K562 (cell line): ENCODE results near the gene ATP8B2. TPM values are rescaled to one million over a fixed set of nuclear protein-coding genes. Genes with fewer than 3 reads are reported as not detected.

Experiments
- CTCF ChIP-seq, 3 experiments: IDR thresholded peaks in 2 of 3; conservative IDR thresholded peaks in 1 of 3; 2 replicates each; pipeline ENCODE4 v1.5.1; 2011 to 2012; ENCODE audit warnings: low read length in 3 of 3, mild to moderate bottlenecking in 3 of 3, control low read depth in 2 of 3, improper control_type of control experiment in 1 of 3, inconsistent platforms in 1 of 3, low read depth in 1 of 3, mixed read lengths in 1 of 3, moderate library complexity in 1 of 3; ENCODE audit not compliant: insufficient read depth in 2 of 3
- DDX20 ChIP-seq: fragments of 450-650 bp; IDR thresholded peaks from 2 replicates; pipeline ENCODE4 v1.6.1; 2016; ENCODE audit warnings: missing genetic modification characterization, low read depth, mild to moderate bottlenecking, missing compliant biosample characterization, moderate library complexity
- DLX4 ChIP-seq: fragments of 250-450 bp; sonication (Bioruptor Pico); IDR thresholded peaks from 2 replicates; pipeline ENCODE4 v1.6.1; 2021; ENCODE audit warnings: mild to moderate bottlenecking
- ELK3 ChIP-seq: fragments of 450-650 bp; formaldehyde crosslinking; IDR thresholded peaks from 2 replicates; pipeline ENCODE4 v1.4.0; 2020; ENCODE audit warnings: mild to moderate bottlenecking
- GTF2F1 ChIP-seq: IDR thresholded peaks from 2 replicates; pipeline ENCODE4 v1.6.1; 2011; ENCODE audit warnings: low read depth, low read length, improper control_type of control experiment
- HIVEP1 ChIP-seq: fragments of 250-450 bp; sonication (Bioruptor Pico); IDR thresholded peaks from 2 replicates; pipeline ENCODE4 v1.4.0; 2020; ENCODE audit warnings: mild to moderate bottlenecking
- HMGXB4 ChIP-seq: sonication (generic); formaldehyde crosslinking; IDR thresholded peaks from 2 replicates; pipeline ENCODE4 v1.8.1; 2023; ENCODE audit warnings: mild to moderate bottlenecking, missing genetic modification reagents
- HOXB6 ChIP-seq: fragments of 250-450 bp; sonication (Bioruptor Pico); IDR thresholded peaks from 2 replicates; pipeline ENCODE4 v1.5.1; 2022; ENCODE audit warnings: mild to moderate bottlenecking, borderline replicate concordance
- IFI16 ChIP-seq: fragments of 250-450 bp; sonication (Bioruptor Pico); IDR thresholded peaks from 2 replicates; pipeline ENCODE4 v2.1.2; 2022; ENCODE audit warnings: mild to moderate bottlenecking, inconsistent platforms
- KLF10 ChIP-seq: fragments of 250-450 bp; sonication (Bioruptor Pico); IDR thresholded peaks from 2 replicates; pipeline ENCODE4 v1.6.1; 2021; ENCODE audit warnings: matching md5 sums
- RAD21 ChIP-seq, 2 experiments: fragments of 250-450 bp in 1 of 2; fragments of 450-650 bp in 1 of 2; sonication (Bioruptor Pico) in 1 of 2; formaldehyde crosslinking in 1 of 2; IDR thresholded peaks in 1 of 2; conservative IDR thresholded peaks in 1 of 2; 2 replicates each; pipeline versions ENCODE4 v1.4.0 to v1.8.0; 2020 to 2022; ENCODE audit warnings: mild to moderate bottlenecking in 2 of 2, moderate library complexity in 1 of 2
- SOX6 ChIP-seq: fragments of 450-650 bp; IDR thresholded peaks from 2 replicates; pipeline ENCODE4 v1.6.1; 2014; ENCODE audit warnings: mild to moderate bottlenecking
- TAL1 ChIP-seq: fragments of 450-650 bp; IDR thresholded peaks from 2 replicates; pipeline ENCODE4 v1.6.1; 2016; ENCODE audit warnings: mild to moderate bottlenecking
- TRIM24 ChIP-seq, 2 experiments: fragments of 450-650 bp; IDR thresholded peaks; 2 replicates each; pipeline ENCODE4 v1.6.1; 2016
- TSHZ1 ChIP-seq: fragments of 250-450 bp; sonication (Bioruptor Pico); IDR thresholded peaks from 2 replicates; pipeline ENCODE4 v1.4.0; 2020; ENCODE audit warnings: mild to moderate bottlenecking, moderate library complexity
- U2AF2 ChIP-seq: fragments of 200-400 bp; formaldehyde crosslinking; optimal IDR thresholded peaks from 2 replicates; pipeline ENCODE3; 2017; ENCODE audit warnings: low read depth, mild to moderate bottlenecking, low read length
- ZBTB33 ChIP-seq: sonication (generic); formaldehyde crosslinking; IDR thresholded peaks from 2 replicates; pipeline ENCODE4 v1.8.1; 2023; ENCODE audit warnings: mild to moderate bottlenecking, missing genetic modification reagents
- ZNF436 ChIP-seq: fragments of 250-450, 450-650 bp; sonication (Bioruptor Pico); formaldehyde crosslinking; IDR thresholded peaks from 2 replicates; pipeline ENCODE4 v1.7.0; 2020; ENCODE audit warnings: mild to moderate bottlenecking
- ZSCAN29 ChIP-seq: fragments of 450-650 bp; IDR thresholded peaks from 2 replicates; pipeline ENCODE4 v1.6.1; 2017
- polyA plus RNA-seq, 8 experiments: library from polyadenylated mRNA; depleted of rRNA in 4 of 8; stranded (reverse) in 5 of 8; unstranded in 3 of 8; fragments of >200 nt; fragmentation: Nextera tagmentation in 2 of 8; fragmentation: Illumina TruSeq in 1 of 8; extraction: Ambion mirVana in 2 of 8; extraction: Trizol in 1 of 8; gene quantifications; 2 replicates each; pipeline versions ENCODE4 v1.2.1 to v1.2.3, GENCODE V29; 2011 to 2014; ENCODE audit warnings: inconsistent platforms in 1 of 8, missing spikeins in 1 of 8
- total RNA-seq, 7 experiments: library from RNA; depleted of rRNA in 6 of 7; stranded (reverse); fragments of >200 nt in 6 of 7; fragmentation: Illumina TruSeq in 2 of 7; extraction: Trizol in 2 of 7; gene quantifications; 2 replicates each; pipeline versions ENCODE4 v1.2.1 to v1.2.3, GENCODE V29; 2011 to 2021; ENCODE audit warnings: low replicate concordance in 1 of 7

The ATP8B2 gene
- total and polyA plus RNA-seq, 9 of the 15 experiments (the other 6 are each of a cell fraction or from before 2014, with no cell fraction given) = 0.27 to 33.2 (median 18.4) TPM

- TF ChIP-seq ELK3 (CRISPR knock-in tag) = no peak
- no peak for TF ChIP-seq HOXB6 (CRISPR knock-in tag)
- TF ChIP-seq SOX6 = no peak
- TF ChIP-seq ZNF436 (CRISPR knock-in tag) = no peak
- no peak for TF ChIP-seq CTCF (IDR thresholded peaks at IDR 0.05 in 2 of 3, conservative IDR thresholded peaks at IDR 0.05 in 1 of 3; ENCODE audit: insufficient read depth in 2 of 3, low read depth in 1 of 3, low read length in 3 of 3)
- no peak for TF ChIP-seq TSHZ1 (CRISPR knock-in tag)
- TF ChIP-seq DDX20 (tag) = no peak
- TF ChIP-seq TRIM24 (IDR thresholded peaks at IDR 0.05) = peak; percentile 37 to 61; a peak in 3 of 4 replicates
- no peak for TF ChIP-seq ZSCAN29
- TF ChIP-seq U2AF2 = no peak
- no peak for TF ChIP-seq HIVEP1
- no peak for TF ChIP-seq KLF10 (CRISPR knock-in tag)
- TF ChIP-seq RAD21 (CRISPR knock-in tag; conservative IDR thresholded peaks at IDR 0.05 in 1 of 2, IDR thresholded peaks at IDR 0.05 in 1 of 2) = no peak
- no peak for TF ChIP-seq ZBTB33 (CRISPR knock-in tag)
- no peak for TF ChIP-seq IFI16
- TF ChIP-seq TAL1 = peak; percentile 34
- no peak for TF ChIP-seq DLX4
- no peak for TF ChIP-seq GTF2F1
- TF ChIP-seq HMGXB4 (CRISPR knock-in tag) = no peak
Measured at GRCh38 chr1:154371436-154371835, 46.1 kb downstream of the ATP8B2 start (continued).
